GM19193 (cell line): ENCODE data around the gene SLC22A9.

Source experiments
- POLR2A ChIP-seq: IDR thresholded peaks from 4 replicates; pipeline ENCODE4 v1.6.1; 2011; ENCODE audit not compliant: insufficient read depth, insufficient read length; ENCODE audit errors: extremely low read depth

Gene SLC22A9

DNA sequence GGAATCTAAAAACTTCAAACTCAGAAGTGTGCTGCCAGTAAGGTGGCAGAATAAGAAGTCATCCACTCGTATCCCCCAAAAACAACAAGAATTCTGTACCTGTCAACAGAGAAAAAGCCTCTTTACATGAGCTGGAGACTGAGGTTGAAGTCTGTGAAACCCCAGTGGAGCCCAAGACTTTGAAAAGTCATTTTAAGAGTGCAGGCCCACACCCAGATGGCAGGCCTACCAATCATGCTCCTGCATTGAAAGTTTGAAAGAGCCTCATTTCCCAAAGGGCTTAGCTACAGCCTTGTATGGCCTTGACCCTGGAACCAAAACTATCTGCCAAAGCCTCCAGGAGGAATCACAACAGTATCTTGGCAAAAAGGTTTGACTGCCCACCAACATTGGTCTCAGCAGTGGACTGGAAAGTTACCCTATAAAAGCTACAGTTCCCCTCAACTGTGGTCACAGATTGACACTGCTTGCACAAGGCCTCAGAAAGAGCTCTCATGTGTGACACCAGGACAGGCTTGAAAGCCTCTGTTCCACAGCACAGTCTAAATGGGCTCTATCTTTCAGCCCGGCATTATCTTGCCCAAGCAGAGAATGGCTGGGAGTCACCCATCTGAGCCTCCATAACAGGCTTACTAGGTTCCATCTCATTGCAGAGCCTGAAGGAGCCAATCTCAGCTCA lies 47.7 kb downstream of the SLC22A9 start:
- TF ChIP-seq POLR2A = no peak

DNA sequence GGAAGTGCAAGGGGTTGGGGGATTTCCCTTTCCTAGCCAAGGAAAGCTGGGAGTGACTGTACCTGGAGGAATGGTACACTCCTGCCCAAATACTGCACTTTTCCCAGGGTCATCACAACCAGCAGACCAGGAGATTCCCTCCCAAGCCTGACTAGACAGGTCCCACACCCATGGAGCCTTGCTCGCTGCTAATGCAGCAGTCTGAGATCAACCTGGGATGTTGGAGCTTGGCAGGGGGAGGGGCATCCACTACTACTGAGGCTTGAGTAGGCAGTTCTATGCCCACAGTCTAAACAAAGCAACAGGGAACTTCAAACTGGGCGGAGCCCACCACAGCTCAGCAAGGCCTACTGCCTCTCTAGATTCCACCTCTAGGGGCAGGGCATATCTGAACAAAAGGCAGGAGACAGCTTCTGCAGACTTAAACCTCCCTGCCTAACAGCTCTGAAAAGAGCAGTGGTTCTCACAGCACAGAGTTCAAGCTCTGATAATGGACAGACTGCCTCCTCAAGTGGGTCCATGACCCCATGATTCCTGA lies 58.5 kb downstream of the SLC22A9 start:
- no peak for TF ChIP-seq POLR2A

DNA sequence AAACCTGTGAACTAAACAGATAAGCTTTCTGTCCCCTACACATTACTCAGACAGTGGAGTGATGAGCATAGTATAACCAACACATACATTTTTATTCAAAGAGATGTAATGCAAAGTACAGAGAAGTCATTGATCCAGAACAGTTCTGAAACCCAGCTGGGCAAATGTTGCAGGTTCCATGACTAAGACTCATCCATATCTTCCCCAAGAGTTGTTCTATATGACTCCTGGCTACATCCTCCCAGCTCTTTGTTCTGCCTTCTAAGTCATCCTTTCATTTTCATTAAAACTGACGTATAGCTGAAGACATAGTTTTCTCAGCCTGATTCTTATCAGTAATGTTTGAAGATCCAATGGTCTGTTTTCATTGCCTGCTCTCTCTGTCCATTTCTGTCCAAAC lies 74.1 kb downstream of the SLC22A9 start:
- no peak for TF ChIP-seq POLR2A

DNA sequence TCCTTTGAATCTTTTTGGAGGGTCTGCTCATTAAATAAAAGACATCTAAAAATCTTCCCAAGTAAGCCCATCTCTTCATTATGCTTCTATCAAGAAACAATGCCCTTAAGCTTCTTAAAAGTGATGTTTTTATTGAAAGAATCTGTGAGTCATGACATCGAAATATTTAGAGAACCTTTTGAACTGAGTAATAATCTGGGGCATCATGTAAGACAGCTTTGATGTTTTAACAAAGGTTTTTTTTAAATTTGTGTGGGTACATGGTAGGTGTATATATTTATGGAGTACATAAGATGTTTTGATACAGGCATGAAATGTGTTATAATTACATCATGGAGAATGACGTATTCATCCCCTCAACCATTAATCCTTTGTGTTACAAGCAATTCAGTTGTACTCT lies 74.6 kb downstream of the SLC22A9 start:
- TF ChIP-seq POLR2A = no peak

DNA sequence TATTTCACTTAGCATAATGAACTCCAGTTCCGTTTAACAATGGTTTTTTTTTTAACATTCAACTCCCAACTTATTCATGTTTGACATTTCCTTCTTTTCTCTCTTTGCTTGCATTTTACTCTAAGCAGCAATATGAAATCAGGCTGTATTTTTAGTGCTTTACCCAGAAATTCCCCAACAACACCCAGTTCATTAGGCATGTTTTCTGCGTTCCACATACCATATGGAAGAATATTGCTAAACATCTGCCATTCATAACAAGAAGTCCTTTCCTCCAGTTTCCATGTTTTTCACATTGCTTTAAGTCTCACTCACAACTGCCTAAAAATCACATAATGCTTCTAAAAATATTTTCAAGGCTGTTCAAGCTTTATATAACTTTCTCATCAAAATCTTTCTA lies 75.5 kb downstream of the SLC22A9 start:
- no peak for TF ChIP-seq POLR2A

DNA sequence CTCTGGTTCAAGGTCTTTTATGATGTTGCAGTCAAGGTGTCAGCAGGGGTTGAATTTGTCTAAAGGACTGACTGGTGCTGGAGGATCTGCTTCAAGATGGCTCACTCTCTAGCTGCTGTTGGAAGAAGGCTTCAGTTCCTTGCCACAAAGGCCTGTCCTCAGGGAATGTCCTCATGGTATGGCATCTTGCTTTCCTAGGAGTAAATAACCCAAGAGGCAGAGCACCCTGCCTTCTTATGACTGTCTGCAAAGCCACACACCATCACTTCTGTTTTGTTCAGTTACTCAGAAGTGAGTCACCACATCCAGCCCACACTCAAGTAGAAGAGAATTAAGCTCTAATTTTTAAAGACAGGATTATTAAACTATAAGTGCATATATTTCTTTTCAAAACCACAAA lies 76.1 kb downstream of the SLC22A9 start:
- TF ChIP-seq POLR2A = no peak

DNA sequence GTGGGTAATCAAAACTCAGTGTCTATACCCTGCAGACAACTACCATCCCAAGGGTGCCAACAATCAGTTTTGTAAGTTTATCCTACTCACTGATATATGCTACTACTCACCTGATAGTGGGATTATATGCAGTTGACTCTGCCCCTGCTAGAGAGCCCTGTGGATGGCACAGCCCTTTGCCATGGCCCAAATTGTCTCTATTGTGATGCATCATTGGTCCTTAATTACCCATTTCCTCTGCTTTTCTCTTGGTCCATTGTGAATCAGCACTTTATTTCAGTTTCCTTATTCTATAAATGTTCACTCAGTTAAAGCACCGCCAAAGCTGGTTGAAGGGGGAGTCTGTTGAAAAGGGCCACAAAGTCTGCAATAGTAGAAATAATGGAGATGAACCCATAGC lies 79.1 kb downstream of the SLC22A9 start:
- no peak for TF ChIP-seq POLR2A

DNA sequence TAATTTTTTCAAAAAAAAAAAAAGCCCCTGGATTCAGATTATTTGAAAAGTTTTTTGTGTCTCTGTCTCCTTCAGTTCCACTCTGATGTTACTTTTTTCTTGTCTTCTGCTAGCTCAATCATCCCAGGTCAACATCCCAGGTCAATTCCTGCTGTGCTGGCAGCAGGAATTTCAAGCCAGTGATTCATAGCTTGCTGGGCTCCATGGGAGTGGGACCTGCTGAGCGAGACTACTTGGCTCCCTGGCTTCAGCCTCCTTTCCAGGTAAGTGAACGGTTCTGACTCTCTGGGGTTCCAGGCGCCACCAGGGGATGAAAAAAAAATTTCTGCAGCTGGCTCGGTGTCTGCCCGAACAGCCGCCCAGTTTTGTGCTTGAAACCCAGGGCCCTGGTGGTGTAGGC lies 90.0 kb downstream of the SLC22A9 start:
- TF ChIP-seq POLR2A = no peak
